ENCODE results near the gene SESN1. TPM values are rescaled to one million over a fixed set of nuclear protein-coding genes. Genes with fewer than 3 reads are reported as not detected.
"Not testable (repeated sequence)": the region's sequence is repeated elsewhere in the genome, so short reads cannot be mapped to it uniquely, and the experiment has no call there.

Gene SESN1
- total RNA-seq, 2 experiments from 2014 or later = 10.1 to 10.3 TPM

DNA sequence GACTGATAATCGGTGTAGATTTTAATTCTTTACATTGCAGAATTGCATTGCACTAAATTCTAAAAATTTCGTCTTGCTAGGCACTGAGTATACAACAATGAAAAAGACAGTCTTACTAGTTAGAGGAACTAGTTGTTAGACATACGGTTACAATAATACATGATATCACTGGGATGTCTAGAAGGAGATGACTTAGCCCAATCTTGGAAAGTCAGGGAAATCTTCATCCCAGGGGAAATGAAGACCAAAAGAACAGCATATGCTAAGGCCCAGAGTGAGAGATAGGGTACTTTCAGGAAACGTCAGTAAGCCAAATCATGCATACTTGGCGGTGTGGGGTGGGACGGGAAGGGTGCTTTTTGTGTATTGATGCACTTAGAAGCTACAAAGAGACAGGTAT, 1.6 kb upstream of the SESN1 start:
- POLR2A ChIA-PET = no interaction called here
- CTCF ChIA-PET = no interaction called here

DNA sequence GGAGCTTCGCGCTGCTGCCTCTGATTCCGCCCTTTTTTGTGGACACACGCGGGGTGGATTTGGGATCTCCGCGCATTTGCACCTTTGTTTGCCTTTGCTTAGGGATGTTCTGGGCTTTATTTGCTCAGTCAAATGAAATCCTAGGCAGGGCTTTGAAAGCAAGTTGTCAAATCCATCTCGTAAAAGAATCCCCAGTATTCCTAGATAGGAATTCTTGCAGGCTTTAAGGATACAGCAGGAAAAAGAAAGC, 1.1 kb upstream of the SESN1 start:
- ChIA-PET CTCF (interaction anchor here (1.6 kb wide), 1 partner anchor 288 kb away, joined by 5 read pairs; no protein-coding TSS in a partner anchor), POLR2A (interaction anchor here (0.5 to 2.1 kb wide), 4 partner anchors 174 to 538 kb away, joined by 3 to 22 read pairs (median 3); partner anchors contain the start of gene CD164)

GRCh38 chr6:109095036-109095834, 589 bp upstream of the SESN1 start, which contains the start of gene CEP57L1:
Gene CEP57L1, plus strand, starts transcription at chr6:109095507. Its CDS starts 49,715 bp downstream, at chr6:109145222.
- ChIA-PET POLR2A (interaction anchor here (0.5 to 2.1 kb wide), 13 partner anchors 23 to 1636 kb away, joined by 3 to 22 read pairs (median 3); partner anchors contain the start of genes CD164, PDSS2 and ZBTB24), CTCF (interaction anchor here (1.2 to 1.6 kb wide), 3 partner anchors 11 to 288 kb away, joined by 5 to 6 read pairs (median 5); no protein-coding TSS in a partner anchor)

- CTCF ChIA-PET = interaction anchor here (1.2 to 1.5 kb wide), 2 partner anchors 10 to 21 kb away, joined by 5 to 6 read pairs; no protein-coding TSS in a partner anchor
- POLR2A ChIA-PET = interaction anchor here (1.1 to 2.1 kb wide), 7 partner anchors 21 to 535 kb away, joined by 3 to 22 read pairs (median 6); partner anchors contain the start of genes CD164 and ZBTB24
Observed at GRCh38 chr6:109093732-109094415, 772 bp downstream of the SESN1 start.

- POLR2A ChIA-PET = no interaction called here
- CTCF ChIA-PET = interaction anchor here (0.6 kb wide), 1 partner anchor 206 kb away, joined by 3 read pairs; no protein-coding TSS in a partner anchor
Observed at GRCh38 chr6:109092074-109092473, 2.6 kb downstream of the SESN1 start.

DNA sequence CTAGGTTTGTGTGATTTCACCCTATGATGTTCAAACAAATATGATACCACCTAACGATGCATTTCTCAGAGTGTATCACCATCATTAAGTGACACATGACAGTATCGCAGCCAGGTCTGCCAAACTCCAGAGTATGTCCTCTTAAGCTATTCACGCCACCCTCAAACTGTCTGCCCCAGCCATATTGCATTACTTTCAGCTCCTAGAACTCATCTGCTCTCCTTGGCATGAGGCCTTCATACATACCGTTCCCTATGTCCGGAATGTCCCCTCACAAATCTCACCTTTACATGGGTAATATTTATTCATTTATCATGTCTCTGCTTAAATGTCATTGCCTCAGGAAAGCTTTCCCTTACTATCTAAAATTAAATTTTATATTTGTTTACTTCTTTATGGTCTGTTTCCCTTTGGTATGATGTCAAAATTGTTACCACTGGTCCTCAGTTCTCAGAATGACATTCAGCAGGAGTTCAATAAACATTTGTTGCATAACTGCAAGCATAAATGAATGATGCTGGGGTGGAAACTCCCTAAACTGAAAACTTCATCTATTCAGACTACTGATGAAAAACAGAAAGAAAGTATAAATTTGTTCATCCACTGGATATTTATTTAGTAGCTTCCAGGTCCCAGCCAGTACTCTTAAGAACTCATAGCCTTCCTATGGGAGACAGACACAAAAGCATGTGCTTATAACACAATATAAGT, 3.2 kb downstream of the SESN1 start:
- POLR2A ChIA-PET = no interaction called here
- CTCF ChIA-PET = interaction anchor here (0.6 kb wide), 1 partner anchor 205 kb away, joined by 3 read pairs; no protein-coding TSS in a partner anchor

GRCh38 chr6:109088995-109089394, 5.7 kb downstream of the SESN1 start:
- ChIA-PET POLR2A (no interaction called here), CTCF (no interaction called here)

GRCh38 chr6:109087661-109088264, 6.9 kb downstream of the SESN1 start:
- CTCF ChIA-PET = no interaction called here
- POLR2A ChIA-PET = no interaction called here

GRCh38 chr6:109084146-109084545, 10.5 kb downstream of the SESN1 start:
- POLR2A ChIA-PET = not testable (repeated sequence)
- CTCF ChIA-PET = interaction anchor here (0.5 to 1.4 kb wide), 3 partner anchors 10 to 950 kb away, joined by 3 to 5 read pairs (median 3); partner anchors contain the start of gene SESN1

- ChIA-PET CTCF (interaction anchor here (1.4 kb wide), 1 partner anchor 11 kb away, joined by 5 read pairs; the partner anchor contains the start of gene SESN1), POLR2A (no interaction called here)
Observed at GRCh38 chr6:109083657-109084056, 11.0 kb downstream of the SESN1 start.

DNA sequence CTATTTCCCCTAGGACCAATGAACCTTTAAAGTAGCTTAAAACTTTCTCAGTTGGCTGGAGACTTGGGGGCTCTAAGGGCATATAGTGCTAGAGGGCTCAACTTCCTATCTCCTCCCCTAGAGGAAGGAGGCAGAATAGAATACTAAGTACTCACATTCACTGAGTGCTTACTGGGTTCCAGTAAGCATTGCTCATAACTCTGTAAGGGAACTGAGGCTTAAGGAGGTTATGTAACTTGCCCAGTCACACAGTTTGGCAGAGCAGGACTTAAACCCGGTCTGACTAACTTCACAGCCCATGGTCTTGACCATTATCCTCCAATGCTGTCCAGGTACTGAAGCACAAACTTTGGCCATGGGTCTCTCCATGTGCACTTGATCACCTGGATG, 12.5 kb downstream of the SESN1 start:
- ChIA-PET CTCF (interaction anchor here (0.5 to 0.6 kb wide), 2 partner anchors 111 to 1025 kb away, joined by 3 to 4 read pairs; no protein-coding TSS in a partner anchor), POLR2A (interaction anchor here (0.5 kb wide), 1 partner anchor 524 kb away, joined by 3 read pairs; no protein-coding TSS in a partner anchor)

GRCh38 chr6:109081516-109082187, 13.0 kb downstream of the SESN1 start:
- ChIA-PET POLR2A (interaction anchor here (0.5 to 0.6 kb wide), 2 partner anchors 68 to 523 kb away, joined by 3 read pairs; no protein-coding TSS in a partner anchor), CTCF (interaction anchor here (0.5 to 0.6 kb wide), 2 partner anchors 110 to 1024 kb away, joined by 3 to 4 read pairs; no protein-coding TSS in a partner anchor)

GRCh38 chr6:109081026-109081425, 13.6 kb downstream of the SESN1 start:
- POLR2A ChIA-PET = interaction anchor here (0.6 kb wide), 1 partner anchor 67 kb away, joined by 3 read pairs; no protein-coding TSS in a partner anchor
- CTCF ChIA-PET = no interaction called here

DNA sequence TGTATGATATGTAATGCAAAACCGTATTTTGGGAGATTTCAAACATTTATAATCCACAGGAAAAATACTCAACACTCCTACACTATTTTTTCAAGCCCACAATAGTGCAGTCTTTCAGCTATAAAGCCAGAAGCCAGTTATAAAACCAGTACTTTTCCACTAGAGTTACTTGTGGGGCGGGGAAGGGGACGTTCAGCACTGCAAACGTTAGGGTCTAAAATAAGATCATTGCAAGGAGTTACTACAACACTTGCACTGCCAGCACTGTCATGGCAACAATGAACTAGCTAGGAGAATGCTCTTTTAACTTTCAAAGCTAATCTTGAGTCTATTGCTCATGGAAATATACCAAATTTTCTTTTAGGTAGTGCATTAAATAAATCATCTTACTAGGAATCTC, 14.7 kb downstream of the SESN1 start:
- ChIA-PET CTCF (no interaction called here), POLR2A (no interaction called here)

DNA sequence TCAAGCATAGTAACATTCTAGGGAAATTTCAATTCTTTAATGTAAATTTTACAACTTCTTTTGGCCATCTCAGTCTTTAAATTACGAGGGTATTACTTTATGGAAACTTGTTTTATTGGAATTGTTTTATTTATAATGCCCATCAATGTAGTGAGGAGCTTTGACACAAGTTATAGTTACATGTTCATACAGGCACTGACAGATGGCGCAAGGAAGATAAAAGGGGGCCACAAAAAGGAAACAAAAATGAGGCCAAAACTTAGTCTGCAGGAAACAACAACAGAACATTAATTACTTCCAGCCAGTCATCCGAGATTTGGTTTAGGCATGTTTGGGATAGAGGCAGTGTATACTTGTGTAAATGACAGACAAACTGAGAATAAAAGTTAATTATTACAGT, 18.3 kb downstream of the SESN1 start:
- CTCF ChIA-PET = interaction anchor here (0.5 kb wide), 1 partner anchor 358 kb away, joined by 5 read pairs; no protein-coding TSS in a partner anchor
- POLR2A ChIA-PET = no interaction called here

GRCh38 chr6:109075934-109076333, 18.7 kb downstream of the SESN1 start:
- CTCF ChIA-PET = interaction anchor here (0.5 kb wide), 1 partner anchor 359 kb away, joined by 5 read pairs; no protein-coding TSS in a partner anchor
- POLR2A ChIA-PET = no interaction called here

DNA sequence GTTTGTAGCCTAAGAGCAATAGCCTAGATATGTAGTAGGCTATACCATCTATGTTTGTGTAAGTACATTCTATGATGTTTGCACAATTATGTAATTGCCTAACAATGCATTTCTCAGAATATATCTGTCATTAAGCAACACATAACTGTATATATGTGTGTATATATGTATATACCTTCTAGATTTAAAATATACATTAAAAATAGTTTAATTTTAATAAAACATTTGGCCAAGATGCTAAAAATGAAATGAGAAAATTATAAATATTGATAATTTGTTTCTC, 20.6 kb downstream of the SESN1 start:
- ChIA-PET CTCF (interaction anchor here (0.7 to 2.0 kb wide), 4 partner anchors 129 to 291 kb away, joined by 3 to 5 read pairs (median 4); no protein-coding TSS in a partner anchor), POLR2A (no interaction called here)

Measured in activated CD8-positive, alpha-beta memory T cell treated with anti-CD3 and anti-CD28 coated beads for 36 hours (primary cell).